HepG2 (cell line): ENCODE data around the gene TRIM54. TPM values are rescaled to one million over a fixed set of nuclear protein-coding genes. Genes with fewer than 3 reads are reported as not detected.

ENCODE experiments used
- ATF7-NPFF ChIP-seq: sonication (generic); formaldehyde crosslinking; IDR thresholded peaks from 2 replicates; pipeline ENCODE4 v1.8.1; 2023; ENCODE audit warnings: mild to moderate bottlenecking, low read depth, missing genetic modification reagents, moderate library complexity
- BRD4 ChIP-seq: sonication (generic); formaldehyde crosslinking; IDR thresholded peaks from 2 replicates; pipeline ENCODE4 v1.4.0; 2020; ENCODE audit warnings: missing genetic modification reagents
- CBX5 ChIP-seq: sonication (generic); formaldehyde crosslinking; IDR thresholded peaks from 2 replicates; pipeline ENCODE4 v1.4.0; 2020; ENCODE audit warnings: missing genetic modification reagents, borderline replicate concordance
- NKX3-1 ChIP-seq: sonication (generic); formaldehyde crosslinking; IDR thresholded peaks from 2 replicates; pipeline ENCODE4 v1.5.0; 2020; ENCODE audit warnings: missing genetic modification reagents
- RFXAP ChIP-seq: sonication (generic); formaldehyde crosslinking; IDR thresholded peaks from 2 replicates; pipeline ENCODE4 v1.4.0; 2020; ENCODE audit warnings: missing genetic modification reagents, borderline replicate concordance
- RNF219 ChIP-seq: sonication (generic); formaldehyde crosslinking; IDR thresholded peaks from 2 replicates; pipeline ENCODE4 v1.5.0; 2020; ENCODE audit warnings: mild to moderate bottlenecking, missing genetic modification reagents
- SMAD1 ChIP-seq: sonication (generic); formaldehyde crosslinking; IDR thresholded peaks from 2 replicates; pipeline ENCODE4 v1.4.0; 2020; ENCODE audit warnings: missing genetic modification reagents, low read depth, mild to moderate bottlenecking, borderline replicate concordance
- TEAD3 ChIP-seq: optimal IDR thresholded peaks from 2 replicates; pipeline ENCODE3; 2016; ENCODE audit warnings: borderline replicate concordance
- ZBTB25 ChIP-seq: IDR thresholded peaks from 2 replicates; pipeline ENCODE4 v1.6.1; 2018; ENCODE audit warnings: missing genetic modification reagents
- ZBTB8A ChIP-seq: sonication (generic); formaldehyde crosslinking; IDR thresholded peaks from 2 replicates; pipeline ENCODE4 v1.4.0; 2020; ENCODE audit warnings: mild to moderate bottlenecking, low read depth, missing genetic modification reagents, borderline replicate concordance
- ZMYM4 ChIP-seq: sonication (generic); formaldehyde crosslinking; IDR thresholded peaks from 2 replicates; pipeline ENCODE4 v1.8.1; 2023; ENCODE audit warnings: mild to moderate bottlenecking, missing genetic modification reagents
- ZNF10 ChIP-seq: sonication (generic); formaldehyde crosslinking; IDR thresholded peaks from 2 replicates; pipeline ENCODE4 v1.4.0; 2020; ENCODE audit warnings: mild to moderate bottlenecking, low read depth, missing genetic modification reagents, borderline replicate concordance
- ZNF253 ChIP-seq: sonication (generic); formaldehyde crosslinking; IDR thresholded peaks from 2 replicates; pipeline ENCODE4 v1.8.0; 2022; ENCODE audit warnings: mild to moderate bottlenecking, missing genetic modification reagents, borderline replicate concordance
- ZNF280D ChIP-seq: sonication (generic); formaldehyde crosslinking; IDR thresholded peaks from 2 replicates; pipeline ENCODE4 v1.5.1; 2020; ENCODE audit warnings: mild to moderate bottlenecking, missing genetic modification reagents
- ZNF468 ChIP-seq: sonication (generic); formaldehyde crosslinking; IDR thresholded peaks from 2 replicates; pipeline ENCODE4 v1.8.0; 2022; ENCODE audit warnings: mild to moderate bottlenecking, moderate library complexity, missing genetic modification reagents
- ZNF496 ChIP-seq: sonication (generic); formaldehyde crosslinking; IDR thresholded peaks from 2 replicates; pipeline ENCODE4 v1.8.1; 2023; ENCODE audit warnings: mild to moderate bottlenecking, moderate library complexity, missing genetic modification reagents; ENCODE audit not compliant: insufficient replicate concordance
- ZNF549 ChIP-seq: sonication (generic); formaldehyde crosslinking; IDR thresholded peaks from 2 replicates; pipeline ENCODE4 v1.5.0; 2020; ENCODE audit warnings: missing genetic modification reagents
- ZNF724P ChIP-seq: sonication (generic); formaldehyde crosslinking; IDR thresholded peaks from 2 replicates; pipeline ENCODE4 v1.8.0; 2022; ENCODE audit warnings: missing genetic modification reagents, borderline replicate concordance
- ZNF841 ChIP-seq: sonication (generic); formaldehyde crosslinking; IDR thresholded peaks from 2 replicates; pipeline ENCODE4 v1.8.1; 2023; ENCODE audit warnings: missing genetic modification reagents, borderline replicate concordance
- ZNF879 ChIP-seq: sonication (generic); formaldehyde crosslinking; IDR thresholded peaks from 2 replicates; pipeline ENCODE4 v1.8.1; 2023; ENCODE audit warnings: missing genetic modification reagents
- polyA plus RNA-seq, 8 experiments: library from polyadenylated mRNA; depleted of rRNA in 3 of 8; stranded (reverse) in 7 of 8; unstranded in 1 of 8; fragments of >200 nt; fragmentation: Illumina TruSeq in 4 of 8; extraction: Trizol in 4 of 8; gene quantifications; 2 replicates each; pipeline versions ENCODE4 v1.2.1 to v1.2.3, GENCODE V29; 2011 to 2016; ENCODE audit warnings: low read depth in 4 of 8, missing spikeins in 1 of 8, mixed read lengths in 1 of 8; ENCODE audit not compliant: insufficient read depth in 1 of 8
- total RNA-seq, 5 experiments: library from RNA; depleted of rRNA; stranded (reverse); fragments of >200 nt; fragmentation: Illumina TruSeq; extraction: Trizol; gene quantifications; 2 replicates each; pipeline ENCODE4 v1.2.3, GENCODE V29; 2016; ENCODE audit warnings: low read depth in 1 of 5
- TF ChIP-seq, protein P1 (sequence below): sonication (generic); formaldehyde crosslinking; IDR thresholded peaks from 2 replicates; pipeline ENCODE4 v1.4.0; 2020; ENCODE audit warnings: missing genetic modification reagents

Gene TRIM54
- total and polyA plus RNA-seq, 2 of the 13 experiments (the other 11 are each of a cell fraction or from before 2014, with no cell fraction given) = 0.07 to 0.13 TPM

DNA sequence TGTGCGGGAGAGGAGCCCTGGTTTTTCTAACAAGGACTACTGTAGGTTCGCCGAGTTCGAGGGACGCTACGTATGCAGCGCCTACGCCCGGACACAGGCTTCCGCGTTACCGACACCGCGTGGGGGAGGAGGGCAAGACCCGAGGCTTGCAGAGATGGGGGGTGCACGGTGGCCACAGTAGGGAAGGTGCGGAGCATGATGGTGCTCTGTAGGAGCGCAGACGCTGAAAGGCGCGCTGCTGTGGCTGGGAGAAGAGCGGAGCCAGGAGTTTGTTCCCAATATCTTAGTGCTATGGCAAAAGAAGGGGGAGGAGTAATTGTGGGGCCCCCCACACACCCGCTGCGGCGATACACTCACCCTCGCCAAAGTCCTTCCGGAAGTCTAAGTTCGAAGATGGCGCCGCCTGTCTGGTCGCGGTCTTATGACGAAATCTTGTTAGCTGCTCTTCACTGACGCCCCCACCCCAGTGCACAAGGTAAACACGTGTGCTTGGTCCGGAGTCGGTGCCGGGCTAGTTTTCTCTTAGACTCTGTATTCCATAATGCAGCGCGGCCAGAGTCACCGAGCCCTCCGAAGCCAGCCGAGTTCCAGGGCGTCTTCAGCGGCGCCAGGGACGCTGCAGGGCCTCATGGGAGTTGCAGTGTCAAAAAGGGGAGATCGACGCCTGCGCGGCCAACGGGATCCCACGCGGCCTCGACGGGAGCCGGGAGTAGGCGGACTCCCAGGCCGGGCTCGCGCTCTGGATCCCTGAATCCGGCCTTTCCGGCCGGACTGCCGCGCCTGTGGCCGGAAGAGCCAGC is 74.4 kb downstream of the TRIM54 start, which contains the start of gene GTF3C2 (continued):
- TF ChIP-seq ZNF280D (CRISPR knock-in tag) (peak; percentile 85; the same call in 1 of the 2 replicates), ZBTB8A (CRISPR knock-in tag) (no peak), ZMYM4 (CRISPR knock-in tag) (peak; percentile 77), ZNF253 (CRISPR knock-in tag) (peak; percentile 35; the same call in 1 of the 2 replicates), ZNF496 (CRISPR knock-in tag) (no peak), NKX3-1 (CRISPR knock-in tag) (peak; percentile 89; the same call in 1 of the 2 replicates), ZNF549 (CRISPR knock-in tag) (0 out of 2 replicates have a peak, but pooled peaks have one; percentile 25), RFXAP (CRISPR knock-in tag) (peak; percentile 67), ZBTB25 (CRISPR knock-in tag) (peak; percentile 89), BRD4 (CRISPR knock-in tag) (peak; percentile 95), CBX5 (peak; percentile 63; the same call in 1 of the 2 replicates), RNF219 (CRISPR knock-in tag) (no peak), ZNF10 (CRISPR knock-in tag) (no peak), TEAD3 (CRISPR knock-in tag) (peak; percentile 36), ZNF468 (CRISPR knock-in tag) (peak; percentile 76; the same call in 1 of the 2 replicates), ZNF879 (CRISPR knock-in tag) (peak; percentile 69), ZNF724P (CRISPR knock-in tag) (peak; percentile 69; the same call in 1 of the 2 replicates), SMAD1 (CRISPR knock-in tag) (no peak), ATF7-NPFF (peak; percentile 48; the same call in 1 of the 2 replicates), ZNF841 (CRISPR knock-in tag) (no peak)
- TF ChIP-seq, protein P1, sequence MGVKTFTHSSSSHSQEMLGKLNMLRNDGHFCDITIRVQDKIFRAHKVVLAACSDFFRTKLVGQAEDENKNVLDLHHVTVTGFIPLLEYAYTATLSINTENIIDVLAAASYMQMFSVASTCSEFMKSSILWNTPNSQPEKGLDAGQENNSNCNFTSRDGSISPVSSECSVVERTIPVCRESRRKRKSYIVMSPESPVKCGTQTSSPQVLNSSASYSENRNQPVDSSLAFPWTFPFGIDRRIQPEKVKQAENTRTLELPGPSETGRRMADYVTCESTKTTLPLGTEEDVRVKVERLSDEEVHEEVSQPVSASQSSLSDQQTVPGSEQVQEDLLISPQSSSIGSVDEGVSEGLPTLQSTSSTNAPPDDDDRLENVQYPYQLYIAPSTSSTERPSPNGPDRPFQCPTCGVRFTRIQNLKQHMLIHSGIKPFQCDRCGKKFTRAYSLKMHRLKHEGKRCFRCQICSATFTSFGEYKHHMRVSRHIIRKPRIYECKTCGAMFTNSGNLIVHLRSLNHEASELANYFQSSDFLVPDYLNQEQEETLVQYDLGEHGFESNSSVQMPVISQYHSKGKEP (CRISPR knock-in tag) = peak; percentile 51; the same call in 1 of the 2 replicates
